Loucy (cell line): ENCODE data around the gene TLL1.

Source experiments
- H2AFZ ChIP-seq: fragments of 200-600 bp; sonication (generic); 2 replicates; pipeline ENCODE4 v1.6.0; 2016; ENCODE audit warnings: antibody characterized with exemption, mild to moderate bottlenecking, low read length, moderate library complexity
- H3F3A ChIP-seq: fragments of 200-600 bp; 2 replicates; pipeline ENCODE4 v1.6.0; 2016; ENCODE audit warnings: antibody characterized with exemption, low read depth, mild to moderate bottlenecking
- H3K27me3 ChIP-seq: fragments of 200-600 bp; sonication (generic); 2 replicates; pipeline ENCODE4 v1.6.1; 2014; ENCODE audit warnings: low read length, mild to moderate bottlenecking; ENCODE audit not compliant: insufficient read depth, poor library complexity, severe bottlenecking
- H3K36me3 ChIP-seq: fragments of 200-600 bp; sonication (generic); 2 replicates; pipeline ENCODE4 v1.6.1; 2016; ENCODE audit warnings: low read length; ENCODE audit not compliant: insufficient read depth
- H3K4me1 ChIP-seq: fragments of 200-600 bp; sonication (generic); 2 replicates; pipeline ENCODE4 v1.5.1; 2014; ENCODE audit warnings: low read length, mild to moderate bottlenecking; ENCODE audit not compliant: insufficient read depth, poor library complexity, severe bottlenecking
- H3K4me2 ChIP-seq: fragments of 200-600 bp; sonication (generic); 2 replicates; pipeline ENCODE4 v1.6.0; 2014; ENCODE audit warnings: antibody characterized with exemption, low read length, low read depth, mild to moderate bottlenecking; ENCODE audit not compliant: poor library complexity, severe bottlenecking
- H3K4me3 ChIP-seq: fragments of 200-600 bp; sonication (generic); 2 replicates; pipeline ENCODE4 v1.5.1; 2014; ENCODE audit warnings: low read length, mild to moderate bottlenecking, mixed read lengths; ENCODE audit not compliant: poor library complexity, severe bottlenecking
- H3K79me2 ChIP-seq: fragments of 200-600 bp; sonication (generic); 2 replicates; pipeline ENCODE4 v1.6.1; 2014; ENCODE audit warnings: low read length; ENCODE audit not compliant: insufficient read depth
- H3K9ac ChIP-seq: fragments of 200-600 bp; sonication (generic); 2 replicates; pipeline ENCODE4 v1.6.0; 2014; ENCODE audit warnings: mild to moderate bottlenecking, low read depth, low read length, moderate library complexity; ENCODE audit not compliant: poor library complexity, severe bottlenecking
- H3K9me2 ChIP-seq: fragments of 200-600 bp; sonication (generic); replicated peaks from 2 replicates; pipeline ENCODE4 v1.6.1; 2016; ENCODE audit warnings: low read depth, low read length, mixed read lengths
- H3K9me3 ChIP-seq: fragments of 200-600 bp; sonication (generic); 2 replicates; pipeline ENCODE4 v1.6.1; 2014; ENCODE audit warnings: mild to moderate bottlenecking, antibody characterized with exemption, low read length, low read depth; ENCODE audit not compliant: insufficient read depth
- H4K20me1 ChIP-seq: fragments of 200-600 bp; sonication (generic); 2 replicates; pipeline ENCODE4 v1.6.0; 2014; ENCODE audit warnings: antibody characterized with exemption, low read length, mild to moderate bottlenecking; ENCODE audit not compliant: insufficient read depth, poor library complexity, severe bottlenecking
- CTCF ChIP-seq: fragments of 200-600 bp; sonication (generic); conservative IDR thresholded peaks from 2 replicates; pipeline ENCODE4 v1.5.1; 2014; ENCODE audit warnings: mild to moderate bottlenecking, antibody characterized with exemption, low read length
- EZH2phosphoT487 ChIP-seq: fragments of 200-600 bp; IDR thresholded peaks from 2 replicates; pipeline ENCODE4 v1.6.1; 2018; ENCODE audit warnings: antibody characterized with exemption, mild to moderate bottlenecking, moderate library complexity, borderline replicate concordance

TLL1 gene

GRCh38 chr4:166008510-166008909, 135.5 kb downstream of the TLL1 start:
- Histone ChIP-seq H3K4me1 (peaks cover 35% of the 10 kb centered on the region), H3K79me2 (no peaks in the 10 kb centered on the region), H2AFZ (no peak overlapping the region), H3K4me3 (no peak overlapping the region), H3K4me2 (no peak overlapping the region), H3K27me3 (no peaks in the 10 kb centered on the region), H3F3A (no peaks in the 10 kb centered on the region), H4K20me1 (no peaks in the 10 kb centered on the region), H3K9ac (no peak overlapping the region), H3K9me2 (no peaks in the 10 kb centered on the region), H3K9me3 (peaks cover 8% of the 10 kb centered on the region), H3K36me3 (no peaks in the 10 kb centered on the region)
- no peak for TF ChIP-seq CTCF
- no peak for TF ChIP-seq EZH2phosphoT487

- H3K79me2 ChIP-seq = no peaks in the 10 kb centered on the region
- H2AFZ ChIP-seq = peak overlapping the region; percentile 86
- no peaks in the 10 kb centered on the region for H3K27me3 ChIP-seq
- H3F3A ChIP-seq = no peaks in the 10 kb centered on the region
- peak overlapping the region; percentile 59 for H3K9ac ChIP-seq
- H4K20me1 ChIP-seq = no peaks in the 10 kb centered on the region
- peak overlapping the region; percentile 67 for H3K4me2 ChIP-seq
- peak overlapping the region; percentile 47 for H3K4me3 ChIP-seq
- no peaks in the 10 kb centered on the region for H3K9me2 ChIP-seq
- H3K36me3 ChIP-seq = no peaks in the 10 kb centered on the region
- H3K4me1 ChIP-seq = peaks cover 26% of the 10 kb centered on the region
- TF ChIP-seq EZH2phosphoT487 (no peak), CTCF (no peak)
- H3K9me3 ChIP-seq = peaks cover 8% of the 10 kb centered on the region
Measured at GRCh38 chr4:166012129-166013030, 139.3 kb downstream of the TLL1 start.

- no peaks in the 10 kb centered on the region for H3F3A ChIP-seq
- H2AFZ ChIP-seq = no peak overlapping the region; the same call in 1 of the 2 replicates
- no peaks in the 10 kb centered on the region for H3K79me2 ChIP-seq
- peaks cover 25% of the 10 kb centered on the region for H3K4me1 ChIP-seq
- no peak overlapping the region for H3K9ac ChIP-seq
- no peaks in the 10 kb centered on the region for H3K9me2 ChIP-seq
- no peak overlapping the region for H3K4me3 ChIP-seq
- TF ChIP-seq CTCF = no peak
- TF ChIP-seq EZH2phosphoT487 = no peak
- no peaks in the 10 kb centered on the region for H4K20me1 ChIP-seq
- H3K9me3 ChIP-seq = peaks cover 8% of the 10 kb centered on the region
- no peak overlapping the region for H3K4me2 ChIP-seq
- no peaks in the 10 kb centered on the region for H3K36me3 ChIP-seq
- H3K27me3 ChIP-seq = no peaks in the 10 kb centered on the region
Measured at GRCh38 chr4:166014411-166014810, 141.4 kb downstream of the TLL1 start.
